Mesendoderm (in vitro differentiated cells): ENCODE data around the gene ARHGAP26.
A peak's percentile ranks its signal among the peaks of the same experiment; 100 is the strongest.
"Not testable (repeated sequence)": the region's sequence is repeated elsewhere in the genome, so short reads cannot be mapped to it uniquely, and the experiment has no call there.

ENCODE experiments used
- DNase-seq: peaks from one replicate; pipeline ENCODE4 v3.0.0; 2013
- H2AK5ac ChIP-seq: 2 replicates; pipeline ENCODE4 v1.6.1; 2013; ENCODE audit warnings: low read length, inconsistent platforms
- H2BK120ac ChIP-seq: 2 replicates; pipeline ENCODE4 v1.6.1; 2013; ENCODE audit warnings: low read depth, mild to moderate bottlenecking, low read length, moderate library complexity, mixed read lengths
- H2BK15ac ChIP-seq: replicated peaks from 2 replicates; pipeline ENCODE4 v1.6.1; 2013; ENCODE audit warnings: low read depth, mild to moderate bottlenecking, moderate library complexity
- H2BK5ac ChIP-seq: 2 replicates; pipeline ENCODE4 v1.6.1; 2013; ENCODE audit warnings: low read length, inconsistent platforms
- H3K18ac ChIP-seq: 2 replicates; pipeline ENCODE4 v1.6.1; 2013; ENCODE audit warnings: mild to moderate bottlenecking, low read length, mixed read lengths
- H3K23ac ChIP-seq: one replicate; pipeline ENCODE4 v1.6.1; 2013; ENCODE audit warnings: low read length
- H3K27ac ChIP-seq: 2 replicates; pipeline ENCODE4 v1.5.1; 2013; ENCODE audit warnings: low read depth, mild to moderate bottlenecking, inconsistent platforms, low read length, moderate library complexity
- H3K27me3 ChIP-seq: 2 replicates; pipeline ENCODE4 v1.6.1; 2013; ENCODE audit warnings: low read length, control low read depth, mild to moderate bottlenecking, inconsistent platforms; ENCODE audit not compliant: insufficient read depth, poor library complexity
- H3K36me3 ChIP-seq: 2 replicates; pipeline ENCODE4 v1.6.1; 2013; ENCODE audit warnings: low read length, inconsistent platforms; ENCODE audit not compliant: control insufficient read depth, insufficient read depth
- H3K4ac ChIP-seq: one replicate; pipeline ENCODE4 v1.6.1; 2013; ENCODE audit warnings: low read depth, mild to moderate bottlenecking, low read length, moderate library complexity
- H3K4me1 ChIP-seq: 2 replicates; pipeline ENCODE4 v1.6.1; 2013; ENCODE audit warnings: low read depth, low read length, inconsistent platforms; ENCODE audit not compliant: control insufficient read depth
- H3K4me2 ChIP-seq: 2 replicates; pipeline ENCODE4 v1.6.1; 2013; ENCODE audit warnings: low read length
- H3K4me3 ChIP-seq: 2 replicates; pipeline ENCODE4 v1.5.1; 2013; ENCODE audit warnings: mild to moderate bottlenecking, low read length
- H3K56ac ChIP-seq: one replicate; pipeline ENCODE4 v1.6.1; 2013; ENCODE audit warnings: low read length
- H3K79me1 ChIP-seq: 2 replicates; pipeline ENCODE4 v1.6.1; 2013; ENCODE audit warnings: low read length, inconsistent platforms
- H3K79me2 ChIP-seq: 2 replicates; pipeline ENCODE4 v1.6.1; 2013; ENCODE audit warnings: mild to moderate bottlenecking, low read length; ENCODE audit not compliant: control insufficient read depth, insufficient read depth
- H3K9ac ChIP-seq: 2 replicates; pipeline ENCODE4 v1.6.1; 2013; ENCODE audit warnings: low read length, inconsistent platforms
- H4K5ac ChIP-seq: one replicate; pipeline ENCODE4 v1.6.1; 2013; ENCODE audit warnings: low read length
- H4K8ac ChIP-seq: one replicate; pipeline ENCODE4 v1.6.1; 2013; ENCODE audit warnings: low read depth, mild to moderate bottlenecking, control low read depth, low read length, moderate library complexity
- WGBS: extraction: QIAGEN DNeasy Blood & Tissue Kit; methylation state at CpG from one replicate; pipeline ENCODE4 v1.1.7; 2013; ENCODE audit warnings: low lambda C conversion rate, missing lambda C conversion rate; ENCODE audit not compliant: insufficient coverage; ENCODE audit errors: extremely low coverage; 5-methylcytosine and 5-hydroxymethylcytosine counted together

The ARHGAP26 gene

GRCh38 chr5:143114481-143114880 lies 344.3 kb downstream of the ARHGAP26 start:
- WGBS, result no CpG with 5 or more reads among the region's 2 CpGs

GRCh38 chr5:143115381-143115780 lies 345.2 kb downstream of the ARHGAP26 start:
- Histone ChIP-seq H2BK5ac (no peak overlapping the region), H3K27me3 (no peaks in the 10 kb centered on the region), H4K5ac (no peak overlapping the region), H3K79me1 (no peaks in the 10 kb centered on the region), H3K9ac (no peak overlapping the region), H3K4ac (no peak overlapping the region), H3K18ac (no peak overlapping the region), H3K4me1 (no peaks in the 10 kb centered on the region), H3K56ac (no peak overlapping the region), H3K23ac (no peak overlapping the region), H2BK120ac (no peak overlapping the region), H2AK5ac (no peak overlapping the region), H3K27ac (no peak overlapping the region), H3K4me3 (no peak overlapping the region), H3K79me2 (no peaks in the 10 kb centered on the region), H4K8ac (no peak overlapping the region), H3K36me3 (no peaks in the 10 kb centered on the region), H3K4me2 (no peak overlapping the region), H2BK15ac (no peak overlapping the region)
- no peak for DNase-seq
- no CpG with 5 or more reads among the region's 2 CpGs for WGBS

More at GRCh38 chr5:143114481-143114880, 344.3 kb downstream of the ARHGAP26 start:
- Histone ChIP-seq H4K5ac (no peak overlapping the region), H3K36me3 (no peaks in the 10 kb centered on the region), H2BK5ac (no peak overlapping the region), H2BK120ac (no peak overlapping the region), H3K27ac (no peak overlapping the region), H3K4me3 (no peak overlapping the region), H3K18ac (no peak overlapping the region), H3K4me1 (no peaks in the 10 kb centered on the region), H3K4ac (no peak overlapping the region), H3K23ac (no peak overlapping the region), H3K79me2 (no peaks in the 10 kb centered on the region), H2BK15ac (no peak overlapping the region), H3K4me2 (no peak overlapping the region), H3K56ac (no peak overlapping the region), H3K27me3 (no peaks in the 10 kb centered on the region), H3K9ac (no peak overlapping the region), H2AK5ac (no peak overlapping the region), H4K8ac (no peak overlapping the region), H3K79me1 (no peaks in the 10 kb centered on the region)
- DNase-seq, result peak; percentile 19

- no peaks in the 10 kb centered on the region for H3K79me1 ChIP-seq
- no peak overlapping the region for H2BK5ac ChIP-seq
- no peaks in the 10 kb centered on the region for H3K36me3 ChIP-seq
- no peak overlapping the region for H3K4ac ChIP-seq
- H3K23ac ChIP-seq, result no peak overlapping the region
- peaks cover 3% of the 10 kb centered on the region for H3K4me1 ChIP-seq
- H2BK120ac ChIP-seq, result no peak overlapping the region
- H3K4me2 ChIP-seq, result no peak overlapping the region
- H3K27ac ChIP-seq, result no peak overlapping the region
- no peaks in the 10 kb centered on the region for H3K27me3 ChIP-seq
- no peak overlapping the region for H3K4me3 ChIP-seq
- no peak overlapping the region for H3K18ac ChIP-seq
- no peak overlapping the region for H4K5ac ChIP-seq
- H3K56ac ChIP-seq, result no peak overlapping the region
- no peak overlapping the region for H2AK5ac ChIP-seq
- no peak overlapping the region for H3K9ac ChIP-seq
- H2BK15ac ChIP-seq, result no peak overlapping the region
- no peaks in the 10 kb centered on the region for H3K79me2 ChIP-seq
- no CpG with 5 or more reads among the region's 4 CpGs for WGBS
- no peak overlapping the region for H4K8ac ChIP-seq
- no peak for DNase-seq
Measured at GRCh38 chr5:143116814-143117213, 346.6 kb downstream of the ARHGAP26 start.

GRCh38 chr5:143117821-143118220 lies 347.6 kb downstream of the ARHGAP26 start:
- H2BK15ac ChIP-seq, result no peak overlapping the region
- H2AK5ac ChIP-seq, result no peak overlapping the region
- H3K79me2 ChIP-seq, result no peaks in the 10 kb centered on the region
- no peak overlapping the region for H3K56ac ChIP-seq
- H3K23ac ChIP-seq, result no peak overlapping the region
- no peak overlapping the region for H3K4me2 ChIP-seq
- H4K5ac ChIP-seq, result no peak overlapping the region
- H3K4me3 ChIP-seq, result no peak overlapping the region
- no peak overlapping the region for H2BK120ac ChIP-seq
- no peak overlapping the region for H3K18ac ChIP-seq
- no peaks in the 10 kb centered on the region for H3K36me3 ChIP-seq
- H3K27me3 ChIP-seq, result no peaks in the 10 kb centered on the region
- H3K79me1 ChIP-seq, result no peaks in the 10 kb centered on the region
- peaks cover 3% of the 10 kb centered on the region for H3K4me1 ChIP-seq
- H3K27ac ChIP-seq, result no peak overlapping the region
- no peak for DNase-seq
- H3K9ac ChIP-seq, result no peak overlapping the region
- H2BK5ac ChIP-seq, result no peak overlapping the region
- no peak overlapping the region for H3K4ac ChIP-seq
- H4K8ac ChIP-seq, result no peak overlapping the region

- Histone ChIP-seq H3K56ac (no peak overlapping the region), H2AK5ac (no peak overlapping the region), H3K79me1 (no peaks in the 10 kb centered on the region), H3K36me3 (no peaks in the 10 kb centered on the region), H2BK5ac (no peak overlapping the region), H3K4me1 (peaks cover 3% of the 10 kb centered on the region), H3K27me3 (no peaks in the 10 kb centered on the region), H2BK15ac (no peak overlapping the region), H3K4me2 (no peak overlapping the region), H3K4me3 (no peak overlapping the region), H3K23ac (no peak overlapping the region), H4K5ac (no peak overlapping the region), H3K79me2 (no peaks in the 10 kb centered on the region), H3K4ac (no peak overlapping the region), H3K27ac (no peak overlapping the region), H2BK120ac (no peak overlapping the region), H3K9ac (no peak overlapping the region), H4K8ac (no peak overlapping the region), H3K18ac (no peak overlapping the region)
- WGBS, result no CpG with 5 or more reads among the region's 3 CpGs
- no peak for DNase-seq
Measured at GRCh38 chr5:143118222-143118621, 348.0 kb downstream of the ARHGAP26 start.

GRCh38 chr5:143118818-143119217 lies 348.6 kb downstream of the ARHGAP26 start:
- not testable (repeated sequence) for H4K8ac ChIP-seq, H2BK15ac ChIP-seq, H3K18ac ChIP-seq, H3K9ac ChIP-seq, H3K27ac ChIP-seq, H4K5ac ChIP-seq, H2BK120ac ChIP-seq, H3K56ac ChIP-seq, H3K79me2 ChIP-seq, H3K79me1 ChIP-seq, H3K36me3 ChIP-seq, H3K4me1 ChIP-seq, H3K4me2 ChIP-seq, H3K27me3 ChIP-seq, H3K23ac ChIP-seq, H2AK5ac ChIP-seq, H3K4me3 ChIP-seq, H3K4ac ChIP-seq, H2BK5ac ChIP-seq
- peak; percentile 22 for DNase-seq
- WGBS, result no CpG with 5 or more reads among the region's 3 CpGs
